HFFc6 (cell line): ENCODE measurements around the gene SENP1. TPM values are rescaled to one million over a fixed set of nuclear protein-coding genes. Genes with fewer than 3 reads are reported as not detected.

Experiments
- DNase-seq: peaks from one replicate; pipeline ENCODE4 v3.0.0-alpha.2; 2018
- H3K27ac Mint-ChIP-seq: 2 replicates; pipeline ENCODE4 v1.8.0; 2020; ENCODE audit warnings: mild to moderate bottlenecking, mixed read lengths
- H3K27me3 Mint-ChIP-seq: 2 replicates; pipeline ENCODE4 v1.8.0; 2021; ENCODE audit warnings: mild to moderate bottlenecking, moderate library complexity, mixed read lengths; ENCODE audit not compliant: insufficient read depth
- H3K36me3 Mint-ChIP-seq: 2 replicates; pipeline ENCODE4 v1.8.0; 2021; ENCODE audit warnings: low read depth, mixed read lengths
- H3K4me1 Mint-ChIP-seq: 2 replicates; pipeline ENCODE4 v1.8.0; 2020; ENCODE audit warnings: low read depth, mixed read lengths
- H3K4me3 Mint-ChIP-seq: 2 replicates; pipeline ENCODE4 v1.8.0; 2020; ENCODE audit warnings: mild to moderate bottlenecking, moderate library complexity, mixed read lengths
- H3K9me3 Mint-ChIP-seq: 2 replicates; pipeline ENCODE4 v1.8.0; 2020; ENCODE audit warnings: mild to moderate bottlenecking, mixed read lengths
- CTCF ChIP-seq: fragments of 200-600 bp; sonication (generic); IDR thresholded peaks from 2 replicates; pipeline ENCODE4 v1.5.0; 2021; ENCODE audit warnings: antibody characterized with exemption, mild to moderate bottlenecking
- total RNA-seq, 6 experiments: library from RNA; stranded (reverse); fragmentation: NEBNext Ultra II Directional; extraction: Animal tissue kit (Norgen Biotek cat#: 25700); gene quantifications; 2 replicates in 1 of 6; 3 replicates in 5 of 6; pipeline ENCODE4 v1.2.3, GENCODE V29; 2021

SENP1 gene
- total RNA-seq, 6 experiments from 2014 or later, result 13.3 to 24.7 (median 17.2) TPM

DNA sequence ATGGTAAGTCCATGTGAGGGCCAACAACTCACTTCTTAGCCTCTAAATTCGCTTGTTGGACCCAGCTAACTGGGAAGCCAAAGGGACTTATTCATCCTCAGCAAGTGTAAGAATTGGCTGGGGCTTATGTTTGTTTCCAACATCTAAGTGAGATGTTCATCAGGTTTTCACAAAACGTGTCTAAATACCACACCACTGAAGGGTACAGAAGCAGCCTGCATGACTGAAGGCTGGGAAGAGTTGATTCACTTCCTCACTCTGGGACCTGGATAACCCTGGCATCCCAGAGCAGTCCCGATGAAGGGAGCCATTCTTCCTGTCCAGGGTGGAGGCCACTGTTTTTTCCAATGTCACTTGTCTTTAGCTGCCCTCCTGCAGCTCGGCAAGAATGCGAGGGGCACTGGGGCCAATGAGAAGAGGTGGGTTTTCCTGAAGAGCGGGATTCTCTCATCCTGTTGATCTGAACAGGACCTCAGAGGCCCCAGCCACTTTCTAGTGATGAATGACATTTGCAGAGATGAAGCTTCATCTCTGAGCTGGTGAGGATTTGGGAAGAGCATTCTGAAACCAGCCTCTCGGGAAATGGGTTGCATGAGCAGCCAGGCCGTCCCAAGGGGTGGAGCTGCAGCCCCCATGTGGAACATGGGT lies 89.4 kb downstream of the SENP1 start:
- H3K27me3 Mint-ChIP-seq, result peaks cover 64% of the 10 kb centered on the region
- no peaks in the 10 kb centered on the region for H3K36me3 Mint-ChIP-seq
- H3K4me1 Mint-ChIP-seq, result peaks cover 2% of the 10 kb centered on the region
- no peak for TF ChIP-seq CTCF
- no peaks in the 10 kb centered on the region for H3K9me3 Mint-ChIP-seq
- DNase-seq, result no peak
- H3K4me3 Mint-ChIP-seq, result no peak overlapping the region
- no peak overlapping the region for H3K27ac Mint-ChIP-seq

GRCh38 chr12:48015954-48016353 lies 89.9 kb downstream of the SENP1 start:
- Mint-ChIP-seq H3K36me3 (no peaks in the 10 kb centered on the region), H3K27me3 (peaks cover 69% of the 10 kb centered on the region), H3K4me3 (no peak overlapping the region), H3K4me1 (no peaks in the 10 kb centered on the region), H3K9me3 (no peaks in the 10 kb centered on the region), H3K27ac (no peak overlapping the region)
- no peak for DNase-seq
- TF ChIP-seq CTCF, result no peak

DNA sequence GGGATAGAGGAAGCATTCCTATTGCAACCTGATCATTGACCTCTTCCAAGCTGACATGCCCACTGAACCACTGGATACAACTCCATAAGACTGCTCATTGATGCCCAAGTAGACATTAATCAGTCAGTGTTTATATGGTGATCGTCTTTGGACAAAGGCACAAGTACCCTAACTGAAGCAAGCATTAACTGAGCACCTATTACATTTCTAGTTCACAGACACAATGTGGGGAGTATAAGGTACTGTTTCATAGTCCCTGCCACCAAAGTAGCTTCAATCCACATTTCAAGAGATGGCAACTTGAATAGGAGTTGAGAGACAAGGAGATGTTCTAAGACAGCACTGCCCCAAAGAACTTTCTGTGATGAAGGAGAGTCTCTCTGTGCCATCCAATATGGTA lies 90.8 kb downstream of the SENP1 start:
- Mint-ChIP-seq H3K4me3 (no peak overlapping the region), H3K36me3 (no peaks in the 10 kb centered on the region), H3K27me3 (peaks cover 72% of the 10 kb centered on the region), H3K4me1 (no peaks in the 10 kb centered on the region), H3K27ac (no peak overlapping the region), H3K9me3 (no peaks in the 10 kb centered on the region)
- no peak for TF ChIP-seq CTCF
- DNase-seq, result no peak

DNA sequence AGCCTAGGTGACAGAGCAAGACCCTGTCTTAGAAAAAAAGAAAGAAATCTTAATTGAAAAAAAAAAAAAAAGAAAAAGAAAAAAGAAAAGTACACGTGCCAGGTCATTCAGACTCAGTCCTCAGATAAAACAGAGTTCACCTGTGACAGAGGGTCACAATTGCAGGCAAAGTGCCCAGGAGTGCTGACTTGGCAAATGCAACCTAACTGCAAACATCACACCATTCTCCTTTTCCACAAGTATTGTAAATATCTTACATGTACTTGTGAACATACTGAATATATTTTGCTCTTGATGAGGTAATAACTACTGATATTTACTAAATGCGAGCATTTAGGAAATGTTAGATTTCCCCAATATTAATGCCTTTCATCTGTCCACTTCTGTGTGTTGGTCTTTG lies 92.6 kb downstream of the SENP1 start:
- H3K27me3 Mint-ChIP-seq, result peaks cover 72% of the 10 kb centered on the region

DNA sequence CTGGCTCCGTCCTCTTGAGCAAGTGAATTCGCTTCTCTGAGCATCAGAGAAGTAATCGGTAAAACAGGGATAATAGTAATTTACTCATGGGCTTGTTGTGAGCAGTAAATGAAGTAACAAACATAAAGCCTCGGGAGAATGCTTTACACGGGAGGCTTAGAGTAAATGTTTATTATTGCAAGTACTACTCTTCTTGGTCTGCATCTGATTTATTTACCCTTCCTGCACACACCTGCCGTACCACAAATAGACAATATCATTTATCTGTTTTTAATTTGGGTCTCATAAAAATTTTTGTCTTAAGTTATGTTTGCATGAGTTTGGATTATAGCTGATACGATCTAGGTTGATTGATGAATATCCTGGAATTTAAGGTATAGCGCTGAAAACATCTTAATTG lies 93.8 kb downstream of the SENP1 start:
- Mint-ChIP-seq H3K9me3 (no peaks in the 10 kb centered on the region), H3K36me3 (no peaks in the 10 kb centered on the region), H3K4me1 (no peaks in the 10 kb centered on the region), H3K4me3 (no peak overlapping the region), H3K27ac (no peak overlapping the region), H3K27me3 (peaks cover 71% of the 10 kb centered on the region)
- DNase-seq, result no peak
- TF ChIP-seq CTCF, result no peak

More for the DNA sequence above, 92.6 kb downstream of the SENP1 start:
- Mint-ChIP-seq H3K9me3 (no peaks in the 10 kb centered on the region), H3K4me1 (no peaks in the 10 kb centered on the region), H3K4me3 (no peak overlapping the region), H3K27ac (no peak overlapping the region), H3K36me3 (no peaks in the 10 kb centered on the region)
- DNase-seq, result no peak
- TF ChIP-seq CTCF, result no peak
